SK-N-DZ (cell line): Measurements from ENCODE around the gene MAP4K2.

Source experiments
- DNase-seq: peaks from one replicate; pipeline ENCODE4 v3.0.0-alpha.2; 2015; ENCODE audit warnings: low spot score

Gene MAP4K2

DNA sequence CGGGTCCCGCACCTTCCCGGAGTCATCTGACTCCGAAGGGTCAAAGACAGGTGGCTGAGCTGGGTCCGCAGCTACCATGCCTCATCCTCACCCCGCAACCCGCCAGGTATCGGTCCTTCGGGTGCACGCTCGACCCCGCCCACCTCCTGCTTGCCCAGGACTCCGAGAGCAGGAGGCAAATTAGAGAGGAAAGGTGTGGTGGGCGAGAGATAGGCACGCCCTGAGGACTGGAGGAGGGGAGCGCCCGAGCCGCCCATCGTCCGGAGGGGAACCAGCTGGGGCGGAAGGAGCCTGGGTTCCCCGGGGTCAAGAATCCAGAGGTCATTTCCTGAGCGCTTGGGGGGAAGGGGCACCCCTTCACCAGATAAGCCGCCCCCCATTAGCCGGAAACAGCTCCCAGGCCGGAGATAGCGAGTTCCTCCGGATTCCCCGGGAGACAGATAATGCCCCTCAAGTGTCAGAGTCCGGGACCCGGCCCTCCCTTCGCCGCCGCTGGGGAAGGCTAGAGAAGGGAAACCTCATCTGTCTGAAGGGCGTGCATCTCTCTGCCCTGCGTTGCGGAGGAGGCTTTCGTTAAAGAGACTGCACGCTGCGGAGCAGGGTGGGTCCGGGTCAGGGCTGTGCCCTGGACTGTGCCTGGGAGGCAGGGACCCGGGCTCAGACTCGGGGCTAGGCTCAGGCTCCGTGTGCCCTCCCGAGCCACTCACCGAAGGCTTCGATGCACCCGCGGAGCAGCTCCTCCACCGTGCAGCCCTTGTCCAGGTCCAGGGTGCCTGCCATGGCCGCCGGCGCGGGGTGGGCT, 60.7 kb downstream of the MAP4K2 start:
- DNase-seq = no peak

DNA sequence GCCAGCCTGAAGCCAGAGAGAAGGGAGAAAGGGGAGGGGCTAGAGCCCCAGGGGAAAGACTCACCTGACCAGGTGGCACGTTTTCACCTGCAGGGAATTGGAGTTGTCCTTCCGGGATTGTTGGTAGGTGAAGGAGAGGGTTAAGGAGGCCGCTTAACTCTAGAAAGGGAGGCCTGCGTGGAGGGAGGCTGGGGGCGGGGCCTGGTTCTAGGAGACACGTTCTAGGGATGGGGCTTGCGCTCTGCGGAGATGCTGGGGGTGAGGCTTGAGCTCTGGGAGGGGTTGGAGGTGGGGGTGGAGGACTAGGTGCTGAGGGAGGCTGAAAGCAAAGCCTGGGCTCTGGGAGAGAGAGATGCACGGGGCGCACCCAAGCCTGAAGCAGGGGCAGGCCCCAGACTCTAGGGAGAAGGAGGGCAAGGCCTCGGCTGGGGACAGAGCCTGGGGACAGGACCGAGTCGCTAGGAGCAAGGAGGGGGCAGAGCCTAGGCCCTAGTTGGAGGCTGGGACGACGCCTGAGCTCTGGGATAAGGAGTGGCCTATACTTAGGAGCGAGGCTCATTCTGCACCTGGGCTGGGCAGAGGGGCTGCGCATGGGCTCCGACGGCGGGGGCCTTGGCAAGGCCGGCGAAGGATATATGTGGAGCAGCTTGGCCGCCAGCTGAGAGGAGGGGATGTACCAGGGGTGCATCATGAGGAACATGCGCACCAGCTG, 61.5 kb downstream of the MAP4K2 start:
- DNase-seq = no peak

DNA sequence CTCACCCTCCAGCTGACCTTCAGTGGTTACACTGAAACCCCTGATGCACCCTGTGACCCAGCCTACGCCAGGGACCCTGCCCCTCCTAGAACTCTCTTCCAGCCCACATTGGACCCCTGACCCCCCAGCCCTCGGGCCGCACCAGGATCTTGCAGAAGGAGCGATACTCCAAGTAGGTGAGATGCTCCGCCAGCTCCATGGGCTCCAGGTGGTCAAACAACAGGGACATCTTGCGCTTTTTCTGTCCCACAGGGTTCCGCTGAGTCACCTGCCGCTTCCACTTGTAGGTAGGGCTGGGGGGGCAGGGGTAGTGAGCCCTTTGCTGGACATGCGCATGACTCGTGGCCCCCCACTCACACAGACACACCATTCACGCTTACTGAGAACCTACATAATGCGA, 63.1 kb downstream of the MAP4K2 start:
- DNase-seq = no peak

DNA sequence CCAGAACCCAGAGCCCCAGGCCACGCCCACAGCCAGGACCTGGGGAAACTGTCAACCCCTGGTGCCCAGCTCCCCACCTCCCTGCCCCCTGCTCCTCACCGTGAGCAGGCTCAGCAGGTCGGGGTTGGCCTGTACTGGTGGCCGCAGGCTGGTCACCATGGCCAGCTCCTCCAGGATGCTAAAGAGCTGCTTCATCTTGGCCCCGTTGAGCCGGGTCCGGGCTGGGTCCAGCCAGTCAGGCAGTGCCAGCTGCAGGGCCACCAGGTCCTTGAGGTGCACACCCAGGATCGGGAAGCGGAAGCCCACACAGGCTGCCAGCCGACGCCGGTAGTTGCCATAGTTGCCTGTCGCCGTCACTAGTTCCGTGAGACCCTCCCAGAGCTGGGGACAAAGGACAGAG, 66.4 kb downstream of the MAP4K2 start:
- DNase-seq = no peak

DNA sequence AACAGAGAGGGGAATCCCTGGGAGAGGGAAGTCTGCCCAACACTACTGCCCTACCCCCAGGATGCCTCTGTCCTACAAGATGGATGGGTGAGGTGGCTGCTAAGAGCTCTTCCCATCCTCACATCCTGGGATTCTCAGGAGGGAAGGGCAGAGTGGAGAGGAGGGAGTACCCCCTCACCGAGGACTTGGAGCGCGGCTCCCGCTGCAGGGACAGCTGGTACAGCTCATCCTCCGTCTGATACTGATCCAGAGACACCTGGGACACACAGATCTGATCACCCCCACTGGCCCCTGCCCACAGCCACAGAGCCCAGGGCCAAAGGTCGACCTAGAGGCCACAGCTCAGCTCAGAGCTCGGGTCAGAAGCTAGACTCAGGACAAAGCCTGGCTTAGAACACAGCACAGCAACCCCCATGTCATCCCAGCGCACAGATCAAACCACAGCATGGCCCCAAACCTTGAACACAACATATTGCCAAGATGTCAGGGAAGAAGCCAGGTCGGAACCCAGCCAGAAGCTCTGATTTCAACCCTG, 67.2 kb downstream of the MAP4K2 start:
- no peak for DNase-seq
